Ecto neural progenitor cell (in vitro differentiated cells): ENCODE measurements around the gene SMIM17.

Source experiments
- DNase-seq: peaks from one replicate; pipeline ENCODE4 v3.0.0-alpha.2; 2018; ENCODE audit warnings: low spot score

SMIM17 gene

GRCh38 chr19:56642711-56643459 lies at the start of gene SMIM17:
Gene SMIM17 (plus strand): TSS chr19:56643159. CDS start chr19:56645668, 2,509 bp downstream.
- no peak for DNase-seq

- no peak for DNase-seq
Observed at GRCh38 chr19:56594446-56594782, 48.5 kb upstream of the SMIM17 start.

DNA sequence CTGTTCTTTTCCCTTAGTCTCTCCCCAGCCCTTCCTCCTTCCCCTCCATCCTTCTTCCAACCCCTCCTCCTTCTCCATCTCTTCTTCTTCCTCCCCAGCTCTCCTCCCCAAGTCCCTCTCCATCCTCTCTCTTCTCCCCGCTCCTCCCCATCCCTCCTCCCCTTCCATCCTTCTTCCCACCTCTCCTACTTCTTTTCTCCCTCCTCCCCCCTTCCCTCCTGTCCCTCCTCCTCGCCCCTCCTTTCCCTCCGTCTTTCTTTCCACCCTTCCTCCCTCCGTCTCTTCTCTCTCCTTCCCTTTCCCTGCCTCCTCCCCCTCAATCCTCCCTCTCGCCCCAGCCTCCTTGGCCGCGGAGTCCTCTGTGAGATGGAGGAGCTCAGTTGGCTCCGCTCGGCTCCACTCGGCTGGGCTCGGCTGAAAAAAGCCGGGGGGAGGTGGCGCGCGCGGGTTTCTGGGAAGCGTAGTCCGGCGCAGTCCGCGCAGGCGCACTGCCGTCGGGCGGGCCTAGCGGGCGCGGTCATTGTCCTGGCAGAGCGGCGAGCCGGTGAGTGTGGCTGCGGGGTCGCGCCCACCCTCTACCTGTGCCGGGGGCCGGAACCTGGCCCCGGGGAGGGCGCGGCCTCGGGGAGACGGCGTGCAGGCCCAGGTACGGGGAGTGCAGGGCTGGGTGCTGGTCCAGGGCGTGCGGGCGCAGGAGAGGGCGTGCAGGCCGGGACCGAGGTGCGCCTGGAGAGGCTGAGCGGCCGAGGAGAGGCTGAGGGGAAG lies 48.0 kb upstream of the SMIM17 start, which contains the start of gene ZNF71:
ZNF71 (plus strand) TSS at position 520 of the 765 bp plus-strand sequence. CDS start 6,257 bp downstream, outside the sequence.
- DNase-seq, result peak; percentile 95

- DNase-seq, result no peak
Observed at GRCh38 chr19:56595548-56595899, 47.4 kb upstream of the SMIM17 start.

- DNase-seq, result no peak
Observed at GRCh38 chr19:56596676-56597075, 46.3 kb upstream of the SMIM17 start.

- DNase-seq, result no peak
Observed at GRCh38 chr19:56597696-56598095, 45.3 kb upstream of the SMIM17 start.

- no peak for DNase-seq
Observed at GRCh38 chr19:56601375-56601774, 41.6 kb upstream of the SMIM17 start.

DNA sequence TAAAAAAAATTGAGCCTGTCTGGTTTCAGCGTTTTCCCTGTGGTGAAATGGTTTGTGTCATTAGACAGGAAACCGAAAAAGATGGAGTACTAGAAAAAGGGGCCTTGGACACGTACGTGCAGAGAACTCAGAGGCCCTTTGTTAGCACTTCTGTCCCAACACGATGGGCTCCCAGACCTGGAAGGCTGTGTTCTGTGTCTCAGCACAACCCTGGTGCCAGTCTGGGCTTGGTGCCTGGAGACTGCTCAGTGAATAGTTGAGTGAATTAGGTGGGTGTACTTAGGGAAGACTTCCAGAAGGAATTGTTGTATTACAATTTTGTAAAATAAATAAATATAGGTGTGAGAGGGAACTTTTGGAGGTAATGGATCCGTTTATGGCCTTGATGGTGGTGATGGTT lies 39.1 kb upstream of the SMIM17 start:
- DNase-seq, result no peak

DNA sequence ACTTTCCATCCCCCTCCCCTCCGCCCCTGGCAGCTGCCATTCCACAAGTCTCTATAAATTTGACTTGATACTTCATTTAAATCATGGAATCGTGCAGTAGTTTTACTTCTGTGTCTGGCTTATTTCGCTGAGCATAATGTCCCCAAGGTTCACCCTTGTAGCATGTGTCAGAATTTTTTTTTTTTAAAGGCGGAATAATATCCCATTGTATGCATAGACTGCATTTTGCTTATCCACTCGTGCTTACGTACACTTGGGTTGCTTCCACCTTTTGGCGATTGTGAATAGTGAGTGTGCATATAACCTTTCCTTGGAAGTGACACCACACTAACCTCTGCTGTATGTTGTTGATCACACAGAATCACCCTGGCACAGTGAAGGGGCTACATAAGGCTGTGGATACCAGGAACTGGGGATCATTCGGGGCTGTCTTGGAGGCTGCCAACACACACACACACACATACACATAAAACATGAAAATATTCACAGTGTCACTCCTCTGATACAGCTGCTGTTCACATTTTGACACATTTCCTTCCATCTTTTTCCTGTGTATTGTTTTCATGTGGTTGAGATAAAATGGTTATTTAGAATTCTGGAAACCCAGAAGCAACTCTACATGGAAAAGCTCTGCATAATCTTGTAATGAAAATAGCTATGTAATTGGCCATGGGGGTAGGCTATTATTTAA lies 34.5 kb upstream of the SMIM17 start:
- no peak for DNase-seq

DNA sequence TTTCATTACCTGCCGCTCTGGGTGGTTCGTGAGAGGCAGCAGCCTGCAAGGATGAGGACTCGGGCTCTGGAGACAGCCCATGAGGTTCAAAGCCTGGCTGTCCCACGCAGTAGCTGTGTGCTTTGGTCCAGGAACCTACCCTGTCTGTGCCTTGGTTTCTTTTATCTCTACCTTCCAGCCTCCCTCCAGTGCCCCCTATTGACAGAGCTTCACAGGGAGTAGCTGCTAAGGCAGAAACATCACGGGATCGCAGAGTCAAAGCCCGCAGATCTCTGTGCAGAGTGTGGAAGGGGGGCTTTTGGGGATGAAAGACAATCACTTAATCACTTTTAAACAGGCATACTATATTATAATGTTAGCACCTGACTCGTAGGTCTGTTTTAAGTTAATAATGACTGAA lies 31.7 kb upstream of the SMIM17 start:
- no peak for DNase-seq

- no peak for DNase-seq
Observed at GRCh38 chr19:56612737-56613136, 30.2 kb upstream of the SMIM17 start.

GRCh38 chr19:56613639-56614038 lies 29.3 kb upstream of the SMIM17 start:
- DNase-seq, result no peak

GRCh38 chr19:56617531-56617930 lies 25.4 kb upstream of the SMIM17 start:
- DNase-seq, result no peak

DNA sequence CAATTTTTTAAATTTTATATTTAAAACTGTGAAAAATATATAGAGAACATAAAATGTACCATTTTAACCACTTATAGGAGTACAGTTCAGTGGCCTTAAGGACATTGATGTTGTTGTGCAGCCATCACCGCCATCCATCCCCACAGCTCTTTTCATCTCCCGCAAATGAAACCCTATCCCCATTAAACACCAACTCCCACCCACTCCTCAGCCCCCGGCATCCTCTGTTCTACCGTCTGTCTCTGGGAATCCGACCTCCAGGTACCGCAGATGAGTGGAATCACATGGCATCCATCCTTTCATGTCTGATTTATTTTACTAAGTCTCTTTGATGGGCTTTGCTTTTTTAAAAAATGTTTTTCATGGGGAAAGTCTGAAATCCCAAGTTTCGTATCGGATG lies 23.8 kb upstream of the SMIM17 start:
- DNase-seq, result no peak

- DNase-seq, result no peak
Observed at GRCh38 chr19:56622374-56622773, 20.6 kb upstream of the SMIM17 start.

DNA sequence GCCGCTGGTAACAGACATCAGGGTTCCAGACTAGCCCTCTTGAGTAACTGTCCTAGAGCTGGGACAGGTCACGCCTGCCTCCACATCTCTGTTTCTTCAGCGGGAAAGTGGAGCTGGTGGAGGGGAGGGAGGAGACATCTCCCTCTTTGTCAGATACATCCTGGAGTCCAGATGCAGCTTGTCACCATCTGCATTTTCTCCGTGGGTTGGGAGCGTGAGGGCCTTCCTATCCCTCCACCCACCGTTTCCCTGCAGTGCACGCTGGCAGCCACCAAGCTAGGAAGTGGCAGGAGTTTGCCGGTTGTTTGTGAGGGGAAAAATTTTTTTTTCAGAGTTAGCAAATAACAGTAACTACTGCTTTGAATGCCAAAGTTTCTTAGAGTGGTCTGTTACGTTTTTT lies 20.0 kb upstream of the SMIM17 start:
- no peak for DNase-seq

GRCh38 chr19:56625708-56626107 lies 17.3 kb upstream of the SMIM17 start:
- no peak for DNase-seq

- DNase-seq, result no peak
Observed at GRCh38 chr19:56633021-56633420, 9.9 kb upstream of the SMIM17 start.

DNA sequence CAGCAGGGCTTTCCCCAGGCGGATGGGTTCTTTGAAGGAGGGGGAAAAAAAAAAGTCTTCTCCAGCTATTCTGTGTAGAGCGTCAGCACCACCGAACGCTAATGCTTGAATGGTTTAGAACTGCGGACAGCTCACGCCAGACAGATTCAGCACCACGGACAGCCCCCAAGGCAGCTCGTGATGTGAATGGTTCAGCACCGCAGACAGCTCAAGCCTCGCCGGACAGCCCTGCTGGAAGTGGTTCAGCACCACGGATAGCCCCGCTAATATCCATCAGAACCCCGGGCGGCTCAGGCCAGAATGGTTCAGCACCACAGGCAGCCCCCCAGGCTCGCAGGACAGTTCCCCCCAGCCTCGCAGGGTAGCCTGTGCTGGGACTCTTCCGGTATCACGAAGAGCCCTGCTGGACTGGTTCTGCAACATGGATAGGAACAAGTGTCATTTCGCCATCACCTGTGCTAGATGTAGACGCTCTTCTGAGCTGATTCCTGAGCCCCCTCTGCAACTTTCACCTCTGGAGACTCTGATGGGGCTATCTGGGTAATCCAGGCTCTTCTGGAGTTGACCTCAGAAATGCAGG lies 4.9 kb upstream of the SMIM17 start:
- peak; percentile 79 for DNase-seq

DNA sequence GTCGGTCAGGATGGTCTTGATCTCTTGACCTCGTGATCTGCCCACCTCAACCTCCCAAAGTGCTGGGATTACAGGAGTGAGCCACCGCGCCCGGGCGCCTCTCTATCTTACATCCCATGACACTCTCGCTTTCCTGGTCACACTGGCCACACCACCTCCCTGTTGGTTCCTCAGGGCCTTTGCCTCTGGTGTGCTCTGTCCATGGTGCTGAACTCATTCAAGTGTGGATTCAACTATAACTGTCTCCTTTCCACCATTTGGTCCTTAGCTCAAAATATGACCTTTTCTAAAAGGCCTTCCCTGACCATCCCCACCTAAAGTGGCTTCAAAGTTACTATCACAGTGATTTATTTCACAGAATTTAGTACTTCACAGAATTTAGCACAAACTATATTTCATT lies 3.7 kb upstream of the SMIM17 start:
- no peak for DNase-seq

DNA sequence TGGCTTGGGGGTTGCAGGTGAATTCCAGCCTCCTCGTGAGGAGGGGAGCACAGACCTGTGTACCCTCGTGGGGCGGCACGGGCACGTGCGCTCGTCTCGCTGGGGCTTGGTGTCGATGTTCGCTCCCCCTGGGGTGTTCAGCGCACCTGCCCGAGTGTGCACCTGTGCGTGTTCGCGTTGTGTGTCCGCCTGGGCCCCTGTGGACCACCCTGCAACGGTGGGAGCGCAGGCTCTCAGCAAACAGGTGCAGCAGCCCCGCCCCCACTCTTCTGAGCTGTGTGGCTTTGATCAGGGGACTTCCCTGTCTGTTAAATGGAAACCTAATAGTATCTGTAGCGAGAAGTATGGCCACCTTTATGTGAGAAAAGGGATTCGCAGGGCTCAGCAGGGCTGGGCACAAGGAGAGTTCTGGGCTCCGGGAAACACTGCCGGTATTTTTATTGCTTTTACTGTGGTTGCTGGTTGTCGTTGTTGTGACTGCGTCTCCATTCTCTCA lies 549 bp downstream of the SMIM17 start:
- DNase-seq, result no peak

DNA sequence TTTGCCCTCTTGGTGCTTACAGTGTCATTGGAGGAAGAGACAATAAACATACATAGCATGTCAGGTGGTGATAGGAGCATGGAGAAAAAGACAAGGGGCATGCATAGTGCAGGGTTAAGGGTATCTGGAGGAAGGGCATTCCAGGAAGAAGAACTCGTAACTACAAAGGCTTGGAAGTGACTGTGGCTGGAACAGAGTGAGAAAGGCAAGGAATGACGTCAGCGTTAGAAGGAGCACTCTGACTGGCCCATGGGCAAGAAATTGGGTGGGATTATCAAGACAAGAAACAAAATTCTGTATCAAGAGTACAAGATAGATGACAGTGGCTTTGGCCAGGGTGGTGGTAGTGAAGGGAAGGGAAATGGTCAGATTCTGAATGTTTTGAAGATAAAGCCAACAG lies 11.2 kb downstream of the SMIM17 start:
- DNase-seq, result no peak
